GM12892 (cell line): ENCODE results near the gene SLC7A11.

Experiments used
- POLR2A ChIP-seq: IDR thresholded peaks from 2 replicates; pipeline ENCODE4 v1.6.1; 2011; ENCODE audit warnings: low read depth, low read length, control low read depth
- POLR2AphosphoS5 ChIP-seq: IDR thresholded peaks from 2 replicates; pipeline ENCODE4 v1.6.1; 2011; ENCODE audit warnings: low read depth, low read length, control low read depth

DNA sequence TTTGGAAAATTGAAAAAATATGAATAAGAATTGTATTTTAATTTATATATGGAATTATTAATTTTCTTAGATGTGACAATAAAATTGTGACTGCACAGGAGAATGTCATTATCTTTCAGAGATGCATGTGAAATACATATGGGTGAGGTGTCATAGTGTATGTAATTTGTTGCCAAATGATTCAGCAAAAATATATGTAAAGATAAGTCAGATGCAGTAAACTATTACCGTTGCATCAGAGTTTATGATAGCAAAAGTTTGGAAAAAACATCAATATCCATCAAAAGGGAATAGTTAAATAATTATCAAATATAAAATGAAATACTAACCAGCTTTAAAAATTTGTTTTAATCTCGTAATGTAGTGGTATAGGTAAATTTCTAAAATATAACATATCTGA, 10.4 kb upstream of the SLC7A11 start:
- TF ChIP-seq POLR2AphosphoS5 (no peak), POLR2A (no peak)
